Measurements from ENCODE around the gene MBD3L3. TPM values are rescaled to one million over a fixed set of nuclear protein-coding genes. Genes with fewer than 3 reads are reported as not detected.
"Not testable (repeated sequence)": the region's sequence is repeated elsewhere in the genome, so short reads cannot be mapped to it uniquely, and the experiment has no call there.

MBD3L3 gene
- total RNA-seq, 6 experiments from 2014 or later = not detected

DNA sequence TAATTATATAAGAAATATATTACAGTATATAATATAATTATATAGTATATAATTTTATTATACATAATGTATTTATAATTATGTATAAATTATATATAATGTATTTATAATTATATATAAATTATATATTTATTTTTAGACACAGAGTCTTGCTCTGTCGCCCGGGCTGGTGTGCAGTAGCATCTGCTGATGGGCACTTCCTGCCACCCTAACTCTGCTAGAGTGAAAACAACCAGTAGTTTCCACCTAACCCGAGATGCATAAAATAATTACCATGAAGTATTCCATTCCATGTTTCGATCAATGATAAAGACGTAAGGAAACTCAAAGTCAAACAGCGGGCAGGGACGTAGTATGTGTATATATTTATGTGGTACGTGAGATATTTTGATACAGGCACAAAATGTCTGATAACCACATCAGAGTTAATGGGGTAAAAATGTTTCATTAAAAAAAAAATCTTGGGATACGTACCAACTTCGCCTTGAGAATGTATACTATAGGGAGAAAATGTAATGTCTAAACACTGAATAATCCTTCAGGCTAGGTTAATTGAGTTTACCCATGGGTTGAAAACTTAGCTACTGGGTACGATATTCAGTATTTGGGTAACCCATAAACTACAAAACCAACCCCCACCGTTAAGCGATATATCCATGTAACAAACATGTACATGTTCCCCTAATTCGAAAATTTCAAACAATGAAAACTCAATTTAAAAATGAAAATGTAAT is 3.7 kb downstream of the MBD3L3 start:
- not testable (repeated sequence) for ATAC-seq
- 94% methylated on average over 10 of the region's 14 CpGs for WGBS (ENCODE audit: insufficient coverage, low coverage, low lambda C conversion rate, missing lambda C conversion rate)

DNA sequence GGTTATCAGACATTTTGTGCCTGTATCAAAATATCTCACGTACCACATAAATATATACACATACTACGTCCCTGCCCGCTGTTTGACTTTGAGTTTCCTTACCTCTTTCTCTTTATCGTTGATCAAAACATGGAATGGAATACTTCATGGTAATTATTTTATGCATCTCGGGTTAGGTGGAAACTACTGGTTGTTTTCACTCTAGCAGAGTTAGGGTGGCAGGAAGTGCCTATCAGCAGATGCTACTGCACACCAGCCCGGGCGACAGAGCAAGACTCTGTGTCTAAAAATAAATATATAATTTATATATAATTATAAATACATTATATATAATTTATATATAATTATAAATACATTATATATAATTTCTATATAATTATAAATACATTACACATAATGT is 5.6 kb downstream of the MBD3L3 start:
- H3K27ac ChIP-seq; intact Hi-C loops (cut with DNase I); H3K36me3 ChIP-seq; H3K4me3 ChIP-seq; ATAC-seq; H3K27me3 ChIP-seq; DNase-seq; H3K9me3 ChIP-seq; H3K4me1 ChIP-seq: not testable (repeated sequence)
- 83% methylated on average over 7 of the region's 7 CpGs for WGBS (ENCODE audit: insufficient coverage, low coverage, low lambda C conversion rate, missing lambda C conversion rate)

More for the DNA sequence above, 3.7 kb downstream of the MBD3L3 start:
- H3K27me3 ChIP-seq; H3K4me1 ChIP-seq; DNase-seq; intact Hi-C loops (cut with DNase I); H3K36me3 ChIP-seq; H3K9me3 ChIP-seq; H3K4me3 ChIP-seq; H3K27ac ChIP-seq: not testable (repeated sequence)

DNA sequence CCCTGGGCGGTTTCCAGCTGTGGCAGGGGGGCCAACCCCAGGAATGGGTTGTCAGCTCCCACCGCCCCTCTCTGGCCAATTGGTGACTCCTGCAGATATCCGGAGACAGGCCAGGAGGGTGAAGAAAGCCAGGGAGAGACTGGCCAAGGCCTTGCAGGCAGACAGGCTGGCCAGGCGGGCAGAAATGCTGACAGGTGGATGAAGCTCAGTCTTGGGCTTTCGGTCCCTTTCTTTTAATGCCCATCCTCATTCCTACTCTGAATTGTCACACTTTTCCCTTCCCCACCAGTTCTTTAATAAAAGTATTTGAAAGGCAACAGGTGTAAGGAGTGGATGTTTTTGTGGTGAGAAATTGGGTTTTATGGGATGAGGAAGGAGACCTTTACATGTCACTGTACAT is 7.1 kb downstream of the MBD3L3 start:
- H3K4me1 ChIP-seq; H3K27ac ChIP-seq; H3K9me3 ChIP-seq; H3K4me3 ChIP-seq; ATAC-seq; H3K36me3 ChIP-seq; H3K27me3 ChIP-seq; intact Hi-C loops (cut with DNase I); DNase-seq: not testable (repeated sequence)
- WGBS (ENCODE audit: insufficient coverage, low coverage, low lambda C conversion rate, missing lambda C conversion rate) = no CpG with 5 or more reads among the region's 5 CpGs

DNA sequence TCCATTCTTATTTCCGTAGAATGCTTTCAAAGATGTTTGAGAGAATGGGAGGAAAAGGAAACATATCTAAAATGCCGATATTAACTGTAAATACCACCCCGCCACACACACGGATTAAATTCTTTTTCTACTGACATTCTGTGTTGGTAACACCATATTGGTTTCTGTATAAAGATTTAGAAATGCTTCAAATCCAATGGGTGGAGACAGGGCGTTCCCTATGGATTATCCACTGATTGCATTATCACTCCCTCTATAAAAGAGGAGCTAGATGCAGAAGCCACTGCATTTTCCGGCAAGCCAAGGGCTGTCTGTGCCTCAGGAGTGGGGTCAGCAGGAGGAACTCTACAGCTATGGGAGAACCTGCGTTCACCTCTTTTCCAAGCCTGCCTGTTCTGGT is 9.5 kb downstream of the MBD3L3 start, which contains the start of gene MBD3L2:
MBD3L2 (plus strand) TSS at position 301 of the 400 bp plus-strand sequence; CDS start at position 354, 53 bp downstream.
- H3K4me3 ChIP-seq; intact Hi-C loops (cut with DNase I); DNase-seq; ATAC-seq; H3K9me3 ChIP-seq; H3K36me3 ChIP-seq; H3K27ac ChIP-seq; H3K27me3 ChIP-seq; H3K4me1 ChIP-seq: not testable (repeated sequence)
- no CpG with 5 or more reads among the region's 7 CpGs for WGBS (ENCODE audit: insufficient coverage, low coverage, low lambda C conversion rate, missing lambda C conversion rate)

DNA sequence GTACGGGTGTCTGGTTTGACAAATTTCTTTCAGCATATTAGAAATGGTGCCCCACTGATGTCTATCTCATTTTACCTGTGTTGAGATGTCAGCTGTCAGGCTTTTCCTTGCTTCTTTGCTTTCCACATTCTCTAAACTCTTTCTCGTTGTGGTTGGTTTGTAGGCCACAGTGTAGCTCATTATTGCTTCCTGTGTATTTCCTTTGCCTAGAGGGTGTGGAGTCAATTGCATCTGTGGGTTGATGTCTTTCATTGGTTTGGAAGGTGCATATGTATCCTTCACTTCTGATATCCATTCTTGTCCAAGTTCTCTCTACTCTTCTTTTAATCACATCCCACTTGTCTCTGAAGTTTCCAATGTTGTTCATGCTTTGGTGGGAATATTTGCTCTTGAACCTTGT is 16.9 kb downstream of the MBD3L3 start:
- H3K4me1 ChIP-seq; H3K27me3 ChIP-seq; H3K36me3 ChIP-seq; intact Hi-C loops (cut with DNase I); H3K4me3 ChIP-seq; ATAC-seq; DNase-seq; H3K27ac ChIP-seq; H3K9me3 ChIP-seq: not testable (repeated sequence)
- no CpG with 5 or more reads among the region's 2 CpGs for WGBS (ENCODE audit: insufficient coverage, low coverage, low lambda C conversion rate, missing lambda C conversion rate)

DNA sequence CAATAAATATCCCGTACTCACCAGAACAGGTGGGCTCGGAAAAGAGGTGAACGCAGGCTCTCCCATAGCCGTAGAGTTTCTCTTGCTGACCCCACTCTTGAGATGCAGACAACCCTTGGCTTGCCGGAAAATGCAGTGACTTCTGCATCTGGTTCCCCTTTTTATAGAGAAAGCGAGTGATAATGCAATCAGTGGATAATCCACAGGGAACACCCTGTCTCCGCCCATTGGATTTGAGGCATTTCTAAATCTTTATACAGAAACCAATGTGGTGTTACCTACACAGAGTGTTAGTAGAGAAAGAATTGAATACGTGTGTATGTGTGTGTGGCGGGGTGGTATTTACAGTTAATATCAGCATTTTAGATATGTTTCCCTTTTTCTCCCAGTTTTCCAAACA is 18.4 kb downstream of the MBD3L3 start, which contains the start of gene MBD3L4:
MBD3L4 (minus strand) TSS at position 101 of the 400 bp plus-strand sequence; CDS start at position 66, 35 bp downstream.
- H3K27ac ChIP-seq; H3K27me3 ChIP-seq; ATAC-seq; H3K9me3 ChIP-seq; DNase-seq; H3K4me3 ChIP-seq; H3K36me3 ChIP-seq; H3K4me1 ChIP-seq; intact Hi-C loops (cut with DNase I): not testable (repeated sequence)
- WGBS (ENCODE audit: insufficient coverage, low coverage, low lambda C conversion rate, missing lambda C conversion rate) = 58% methylated on average over 2 of the region's 9 CpGs

DNA sequence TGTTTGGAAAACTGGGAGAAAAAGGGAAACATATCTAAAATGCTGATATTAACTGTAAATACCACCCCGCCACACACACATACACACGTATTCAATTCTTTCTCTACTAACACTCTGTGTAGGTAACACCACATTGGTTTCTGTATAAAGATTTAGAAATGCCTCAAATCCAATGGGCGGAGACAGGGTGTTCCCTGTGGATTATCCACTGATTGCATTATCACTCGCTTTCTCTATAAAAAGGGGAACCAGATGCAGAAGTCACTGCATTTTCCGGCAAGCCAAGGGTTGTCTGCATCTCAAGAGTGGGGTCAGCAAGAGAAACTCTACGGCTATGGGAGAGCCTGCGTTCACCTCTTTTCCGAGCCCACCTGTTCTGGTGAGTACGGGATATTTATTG is 28.2 kb downstream of the MBD3L3 start, which contains the start of gene MBD3L5:
MBD3L5 (plus strand) TSS at position 301 of the 400 bp plus-strand sequence; CDS start at position 335, 34 bp downstream.
- no CpG with 5 or more reads among the region's 9 CpGs for WGBS (ENCODE audit: insufficient coverage, low coverage, low lambda C conversion rate, missing lambda C conversion rate)
- H3K36me3 ChIP-seq; intact Hi-C loops (cut with DNase I): not testable (repeated sequence)

DNA sequence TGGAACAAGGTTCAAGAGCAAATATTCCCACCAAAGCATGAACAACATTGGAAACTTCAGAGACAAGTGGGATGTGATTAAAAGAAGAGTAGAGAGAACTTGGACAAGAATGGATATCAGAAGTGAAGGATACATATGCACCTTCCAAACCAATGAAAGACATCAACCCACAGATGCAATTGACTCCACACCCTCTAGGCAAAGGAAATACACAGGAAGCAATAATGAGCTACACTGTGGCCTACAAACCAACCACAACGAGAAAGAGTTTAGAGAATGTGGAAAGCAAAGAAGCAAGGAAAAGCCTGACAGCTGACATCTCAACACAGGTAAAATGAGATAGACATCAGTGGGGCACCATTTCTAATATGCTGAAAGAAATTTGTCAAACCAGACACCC is 29.7 kb downstream of the MBD3L3 start:
- H3K9me3 ChIP-seq; H3K27me3 ChIP-seq; intact Hi-C loops (cut with DNase I); H3K36me3 ChIP-seq; DNase-seq; ATAC-seq; H3K4me1 ChIP-seq; H3K27ac ChIP-seq; H3K4me3 ChIP-seq: not testable (repeated sequence)
- no CpG with 5 or more reads among the region's 1 CpG for WGBS (ENCODE audit: insufficient coverage, low coverage, low lambda C conversion rate, missing lambda C conversion rate)

More for the DNA sequence above, 28.2 kb downstream of the MBD3L3 start, which contains the start of gene MBD3L5:
- not testable (repeated sequence) for DNase-seq, H3K4me1 ChIP-seq, H3K27ac ChIP-seq, H3K27me3 ChIP-seq, H3K4me3 ChIP-seq, H3K9me3 ChIP-seq, ATAC-seq

DNA sequence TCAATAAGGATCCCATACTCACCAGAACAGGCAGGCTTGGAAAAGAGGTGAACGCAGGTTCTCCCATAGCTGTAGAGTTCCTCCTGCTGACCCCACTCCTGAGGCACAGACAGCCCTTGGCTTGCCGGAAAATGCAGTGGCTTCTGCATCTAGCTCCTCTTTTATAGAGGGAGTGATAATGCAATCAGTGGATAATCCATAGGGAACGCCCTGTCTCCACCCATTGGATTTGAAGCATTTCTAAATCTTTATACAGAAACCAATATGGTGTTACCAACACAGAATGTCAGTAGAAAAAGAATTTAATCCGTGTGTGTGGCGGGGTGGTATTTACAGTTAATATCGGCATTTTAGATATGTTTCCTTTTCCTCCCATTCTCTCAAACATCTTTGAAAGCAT is 37.1 kb downstream of the MBD3L3 start, which contains the start of gene MBD3L2B:
MBD3L2B (minus strand) TSS at position 101 of the 400 bp plus-strand sequence; CDS start at position 67, 34 bp downstream.
- intact Hi-C loops (cut with DNase I); H3K27ac ChIP-seq; DNase-seq; H3K27me3 ChIP-seq; H3K36me3 ChIP-seq; ATAC-seq; H3K4me3 ChIP-seq; H3K9me3 ChIP-seq; H3K4me1 ChIP-seq: not testable (repeated sequence)
- no CpG with 5 or more reads among the region's 6 CpGs for WGBS (ENCODE audit: insufficient coverage, low coverage, low lambda C conversion rate, missing lambda C conversion rate)
